ENCODE data around the gene VSX2.

VSX2 gene

GRCh38 chr14:74302634-74303569 is 63.7 kb downstream of the VSX2 start, which contains the start of gene ABCD4:
Gene ABCD4, minus strand, starts transcription at chr14:74302934. Its CDS starts 22 bp downstream, at chr14:74302912.
- peak; percentile 82 for DNase-seq (ENCODE audit: low read depth)

DNA sequence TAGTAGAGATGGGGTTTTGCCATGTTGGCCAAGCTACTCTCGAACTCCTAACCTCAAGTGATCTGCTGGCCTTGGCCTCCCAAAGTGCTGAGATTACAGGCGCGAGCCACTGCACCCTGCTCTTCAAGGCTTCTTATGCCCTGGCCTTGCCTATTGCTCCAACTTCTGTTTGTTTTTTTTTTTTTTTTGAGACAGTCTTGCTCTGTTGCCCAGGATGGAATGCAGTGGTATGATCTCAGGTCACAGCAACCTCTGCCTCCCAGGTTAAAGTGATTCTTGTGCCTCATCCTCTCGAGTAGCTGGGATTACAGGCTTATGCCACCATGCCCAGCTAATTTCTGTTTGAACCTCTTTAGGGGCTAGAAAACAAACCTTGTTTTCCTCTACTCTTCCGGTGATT is 69.4 kb downstream of the VSX2 start:
- DNase-seq (ENCODE audit: low read depth), result no peak

GRCh38 chr14:74309125-74310022 is 70.1 kb downstream of the VSX2 start:
- DNase-seq (ENCODE audit: low read depth), result no peak

- DNase-seq (ENCODE audit: low read depth), result no peak
Measured at GRCh38 chr14:74312161-74312560, 72.9 kb downstream of the VSX2 start.
